Keratinocyte (primary cell): ENCODE results near the gene VSIG8.

Experiments
- EZH2 ChIP-seq: IDR thresholded peaks from one replicate; pipeline ENCODE4 v1.6.1; 2012; ENCODE audit warnings: inconsistent platforms, mild to moderate bottlenecking, low read length, moderate library complexity
- TF ChIP-seq, protein P1 (sequence below), 3 experiments: IDR thresholded peaks in 1 of 3; conservative IDR thresholded peaks in 1 of 3; optimal IDR thresholded peaks in 1 of 3; 2 replicates in 2 of 3; 3 replicates in 1 of 3; pipeline versions ENCODE3 to v1.5.1; 2011; ENCODE audit warnings: low read length in 3 of 3, mild to moderate bottlenecking in 3 of 3, moderate library complexity in 2 of 3, control low read depth in 1 of 3, inconsistent platforms in 1 of 3; ENCODE audit not compliant: insufficient read depth in 2 of 3; ENCODE audit errors: extremely low read depth in 1 of 3

DNA sequence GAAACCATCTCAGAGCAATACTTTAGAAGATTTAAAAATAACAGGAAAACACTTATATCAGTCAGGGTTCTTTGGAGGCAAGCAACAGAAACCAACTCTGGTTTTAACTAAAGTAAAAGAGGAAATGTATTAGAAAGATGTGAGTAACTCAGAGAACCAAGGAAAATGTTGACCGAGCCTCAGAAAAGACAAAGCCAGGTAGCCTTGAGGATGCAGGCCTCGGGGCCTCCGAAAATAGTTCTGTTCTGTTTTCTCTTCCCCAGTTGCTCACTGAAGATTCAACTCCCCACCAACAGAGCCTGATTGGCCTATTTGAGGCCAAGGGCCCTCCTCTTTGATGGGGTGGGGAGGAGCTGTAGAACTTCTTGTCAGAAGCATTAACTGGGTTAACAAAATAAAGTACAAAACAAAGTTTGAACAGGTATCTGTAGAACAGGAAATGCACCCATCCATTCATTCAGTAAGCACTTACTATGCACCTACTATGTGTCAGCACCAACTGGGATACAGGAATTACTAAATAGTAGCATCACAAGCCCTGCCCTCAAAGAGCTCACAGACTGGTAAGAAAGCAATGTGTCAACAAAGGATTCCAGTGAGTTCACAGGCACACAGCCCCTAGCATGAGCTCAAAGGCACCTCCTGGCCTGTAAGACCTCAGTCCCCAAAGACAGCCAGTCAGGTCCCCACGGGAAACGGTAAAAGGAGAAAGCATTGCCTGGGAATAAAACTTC is 23.2 kb downstream of the VSIG8 start:
- no peak for TF ChIP-seq EZH2
- TF ChIP-seq, protein P1, sequence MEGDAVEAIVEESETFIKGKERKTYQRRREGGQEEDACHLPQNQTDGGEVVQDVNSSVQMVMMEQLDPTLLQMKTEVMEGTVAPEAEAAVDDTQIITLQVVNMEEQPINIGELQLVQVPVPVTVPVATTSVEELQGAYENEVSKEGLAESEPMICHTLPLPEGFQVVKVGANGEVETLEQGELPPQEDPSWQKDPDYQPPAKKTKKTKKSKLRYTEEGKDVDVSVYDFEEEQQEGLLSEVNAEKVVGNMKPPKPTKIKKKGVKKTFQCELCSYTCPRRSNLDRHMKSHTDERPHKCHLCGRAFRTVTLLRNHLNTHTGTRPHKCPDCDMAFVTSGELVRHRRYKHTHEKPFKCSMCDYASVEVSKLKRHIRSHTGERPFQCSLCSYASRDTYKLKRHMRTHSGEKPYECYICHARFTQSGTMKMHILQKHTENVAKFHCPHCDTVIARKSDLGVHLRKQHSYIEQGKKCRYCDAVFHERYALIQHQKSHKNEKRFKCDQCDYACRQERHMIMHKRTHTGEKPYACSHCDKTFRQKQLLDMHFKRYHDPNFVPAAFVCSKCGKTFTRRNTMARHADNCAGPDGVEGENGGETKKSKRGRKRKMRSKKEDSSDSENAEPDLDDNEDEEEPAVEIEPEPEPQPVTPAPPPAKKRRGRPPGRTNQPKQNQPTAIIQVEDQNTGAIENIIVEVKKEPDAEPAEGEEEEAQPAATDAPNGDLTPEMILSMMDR (optimal IDR thresholded peaks at IDR 0.05 in 1 of 3, IDR thresholded peaks at IDR 0.05 in 1 of 3, conservative IDR thresholded peaks at IDR 0.05 in 1 of 3; ENCODE audit: extremely low read depth in 1 of 3, insufficient read depth in 2 of 3, low read length in 3 of 3): no peak
